Fibroblast of peridontal ligament (primary cell): ENCODE data around the gene GNB1.
"Not testable (repeated sequence)": the region's sequence is repeated elsewhere in the genome, so short reads cannot be mapped to it uniquely, and the experiment has no call there.

Experiments
- DNase-seq: peaks from one replicate; pipeline ENCODE4 v3.0.0-alpha.2; 2010; ENCODE audit errors: extremely low read depth

Gene GNB1

DNA sequence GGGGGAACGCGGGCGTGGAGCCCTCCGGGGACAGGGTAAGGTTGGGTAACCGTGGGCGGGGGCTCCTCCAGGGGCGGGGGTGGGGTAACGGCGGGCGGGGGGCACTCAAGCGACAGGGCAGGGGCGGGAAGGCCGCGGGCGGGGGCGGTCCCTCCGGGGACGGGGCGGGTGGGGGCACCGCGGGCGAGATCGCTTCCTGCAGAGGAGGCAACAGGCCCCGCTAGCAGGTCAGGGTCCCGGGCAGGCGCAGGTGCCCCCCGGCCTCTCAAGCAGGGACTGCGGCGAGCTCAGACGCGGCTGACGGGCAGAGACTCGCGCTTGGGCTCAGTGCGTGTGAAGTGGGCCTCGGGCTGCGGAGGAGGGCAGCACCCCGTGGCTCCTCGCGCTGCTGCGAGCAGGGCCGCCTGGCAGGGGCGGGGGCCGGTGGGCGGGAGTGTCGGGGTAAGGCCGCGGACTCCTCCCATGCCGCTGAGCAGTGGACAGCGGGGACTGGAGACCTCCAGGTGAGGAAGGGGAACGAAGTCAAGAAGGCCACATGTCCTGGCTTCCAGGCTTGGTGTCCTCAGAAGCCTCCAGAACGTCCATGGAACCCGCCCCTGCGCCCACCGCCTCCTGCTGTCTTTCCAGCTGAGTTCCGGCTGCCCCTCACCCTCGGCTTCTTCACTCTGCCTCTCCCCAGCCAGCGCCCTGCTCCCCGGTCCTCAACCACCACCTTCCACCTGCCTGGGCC, 627 bp upstream of the GNB1 start:
- peak; percentile 38 for DNase-seq

DNA sequence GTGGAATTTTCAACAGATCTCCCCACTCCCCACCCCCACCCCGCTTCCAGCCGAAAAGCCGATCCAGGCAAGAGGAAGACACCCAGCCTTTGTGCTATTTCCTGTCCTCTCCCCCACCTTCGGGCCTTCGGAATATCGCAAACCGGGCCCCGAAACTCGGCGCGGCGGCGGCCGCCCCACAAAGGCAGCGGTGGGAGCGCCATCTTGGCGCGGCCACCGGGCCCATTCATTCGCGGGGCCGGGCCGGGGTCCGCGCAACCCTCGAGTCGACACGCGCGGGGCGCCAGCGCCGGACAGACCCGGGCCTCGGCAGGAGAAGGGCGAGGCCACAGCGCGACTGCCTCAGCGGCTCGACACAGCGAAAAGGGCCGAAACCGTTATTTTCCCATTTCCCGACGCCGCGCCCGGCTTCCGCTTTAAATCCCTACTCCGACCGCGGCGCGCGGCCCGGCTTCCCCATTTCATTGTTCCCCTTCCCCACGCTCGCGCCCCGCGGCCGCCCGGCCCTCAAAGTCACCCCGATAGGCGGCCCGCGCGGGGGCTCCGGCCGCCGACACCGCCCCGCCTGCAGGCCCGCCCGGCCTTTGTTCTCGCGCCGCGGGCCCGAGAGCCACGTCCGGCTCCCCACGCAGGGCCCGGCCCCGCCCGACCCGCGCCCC, 911 bp downstream of the GNB1 start:
- DNase-seq, result peak; percentile 29

DNA sequence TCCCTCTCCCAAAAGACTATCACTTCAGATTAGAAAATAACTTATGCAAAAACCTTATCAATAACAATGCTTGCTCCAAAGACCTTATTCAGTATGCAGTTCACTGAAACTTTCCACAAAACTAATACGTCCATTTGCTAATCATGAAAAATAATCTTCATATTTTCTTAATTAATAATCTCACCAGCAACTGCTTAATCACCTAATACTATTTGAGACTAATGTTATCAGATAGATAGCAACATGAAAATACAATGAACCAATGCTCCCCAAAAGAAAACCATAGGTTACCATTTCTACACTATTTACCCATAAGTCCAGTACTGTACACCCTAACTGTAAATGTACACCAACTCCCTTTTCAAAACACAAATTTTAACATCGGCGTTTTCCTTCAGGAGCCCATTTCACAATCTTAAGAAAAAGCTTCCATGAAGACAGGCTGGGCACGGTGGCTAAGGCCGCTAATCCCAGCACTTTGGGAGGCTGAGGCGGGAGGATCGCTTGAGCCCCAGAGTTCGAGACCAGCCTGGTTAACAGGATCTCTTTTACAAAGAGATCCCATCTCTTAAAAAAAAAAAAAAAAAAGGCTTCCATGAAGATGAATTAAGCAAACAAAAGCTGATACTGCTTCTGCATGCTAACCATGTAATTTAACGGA, 1.7 kb downstream of the GNB1 start:
- peak; percentile 43 for DNase-seq

DNA sequence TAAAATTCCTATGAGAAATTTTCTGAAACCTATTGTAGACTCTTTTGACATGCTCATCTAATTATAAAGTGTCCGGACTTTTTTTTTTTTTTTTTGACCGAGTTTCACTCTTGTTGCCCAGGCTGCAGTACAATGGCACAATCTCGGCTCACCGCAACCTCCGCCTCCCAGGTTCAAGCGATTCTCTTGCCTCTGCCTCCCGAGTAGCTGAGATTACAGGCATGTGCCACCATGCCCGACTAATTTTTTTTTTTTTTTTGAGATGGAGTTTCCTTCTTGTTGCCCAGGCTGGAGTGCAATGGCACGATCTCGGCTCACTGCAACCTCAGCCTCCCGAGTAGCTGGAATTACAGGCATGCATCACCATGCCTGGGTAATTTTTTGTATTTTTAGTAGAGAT, 7.0 kb downstream of the GNB1 start:
- DNase-seq, result not testable (repeated sequence)

DNA sequence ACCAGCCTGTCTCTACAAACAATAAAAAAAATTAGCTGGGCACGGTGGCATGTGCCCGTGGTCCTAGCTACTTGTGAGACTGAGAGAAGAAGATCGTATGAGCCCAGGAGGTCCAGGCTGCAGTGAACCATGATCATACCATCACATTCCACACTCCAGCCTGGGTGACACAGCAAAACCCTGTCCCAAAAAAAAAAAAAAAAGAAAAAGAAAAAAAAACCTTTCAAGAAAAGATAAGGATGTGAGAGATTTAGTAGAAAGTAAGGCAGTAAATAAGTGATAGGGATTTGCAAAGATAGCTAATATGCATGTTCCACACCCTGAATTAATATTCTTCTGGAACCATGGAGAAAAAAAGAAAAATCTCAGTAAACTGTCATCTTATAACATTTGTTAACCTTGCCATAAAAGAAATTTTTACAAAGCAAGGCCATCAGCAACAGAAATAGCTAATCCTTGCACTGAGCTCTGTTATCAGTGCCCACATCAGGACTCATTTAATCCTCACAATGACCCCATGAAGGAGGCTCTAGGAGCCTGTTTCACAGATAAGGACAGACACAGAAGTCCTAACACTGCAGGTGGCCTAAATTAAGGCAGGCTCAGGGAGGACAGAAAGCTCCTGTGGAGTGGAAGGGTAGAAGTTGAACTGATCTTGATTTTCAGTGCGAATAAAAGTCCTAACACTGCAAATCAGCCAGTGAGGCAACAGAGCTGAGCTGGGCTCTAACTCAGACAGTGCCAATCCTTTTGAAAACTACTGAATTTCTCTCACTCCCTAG, 7.6 kb downstream of the GNB1 start:
- DNase-seq, result no peak

DNA sequence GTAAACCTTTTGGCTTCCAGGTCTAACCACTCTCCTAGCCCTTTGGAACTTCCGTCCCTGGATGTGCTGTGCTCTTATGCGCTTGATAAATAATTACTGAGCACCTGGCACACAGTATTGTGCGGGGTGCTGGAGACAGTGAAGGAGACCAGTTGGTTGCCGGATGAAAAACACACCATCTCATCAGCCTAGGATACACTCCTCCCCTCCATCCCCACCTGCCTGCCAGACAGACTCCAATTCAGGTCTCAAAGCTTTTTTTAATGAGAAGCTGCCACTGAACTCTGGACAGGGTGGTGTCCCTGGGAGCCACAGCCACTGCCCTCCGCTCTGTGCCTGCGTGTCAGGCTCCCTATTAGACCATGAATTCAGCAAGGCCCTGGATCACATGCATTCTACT, 9.2 kb downstream of the GNB1 start:
- DNase-seq, result no peak

DNA sequence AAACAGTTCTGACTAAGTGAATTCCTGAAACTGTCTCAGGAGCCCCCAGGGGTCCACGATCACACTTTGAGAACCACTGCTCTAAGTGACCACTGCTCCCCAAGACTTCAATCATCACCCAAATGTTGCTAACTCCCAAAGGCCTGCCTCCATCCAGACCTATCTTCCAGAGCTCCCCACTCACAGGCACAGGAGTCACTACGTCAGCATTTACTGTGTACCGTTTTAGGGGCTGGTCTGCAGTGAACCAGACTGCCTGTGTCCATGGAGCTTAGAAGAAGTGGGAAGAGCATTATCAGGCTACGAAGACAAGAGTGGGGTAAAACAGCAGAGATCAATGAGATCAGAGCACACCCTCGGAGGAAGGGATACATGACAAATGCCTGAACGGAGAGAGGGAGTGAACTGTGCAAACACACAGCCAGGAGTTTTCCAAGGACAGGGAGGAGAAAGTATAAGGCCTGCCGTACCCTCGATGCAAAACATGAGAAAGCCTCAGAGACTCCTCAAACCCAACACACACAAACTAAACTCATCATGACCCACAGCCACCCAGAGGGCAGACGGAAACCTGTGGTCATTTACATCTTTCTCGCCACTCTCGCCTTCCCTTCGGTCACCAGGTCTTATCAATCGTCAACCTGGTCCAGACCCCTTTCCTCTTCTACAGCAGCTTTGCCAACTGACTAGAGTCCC, 10.1 kb downstream of the GNB1 start:
- DNase-seq, result no peak

DNA sequence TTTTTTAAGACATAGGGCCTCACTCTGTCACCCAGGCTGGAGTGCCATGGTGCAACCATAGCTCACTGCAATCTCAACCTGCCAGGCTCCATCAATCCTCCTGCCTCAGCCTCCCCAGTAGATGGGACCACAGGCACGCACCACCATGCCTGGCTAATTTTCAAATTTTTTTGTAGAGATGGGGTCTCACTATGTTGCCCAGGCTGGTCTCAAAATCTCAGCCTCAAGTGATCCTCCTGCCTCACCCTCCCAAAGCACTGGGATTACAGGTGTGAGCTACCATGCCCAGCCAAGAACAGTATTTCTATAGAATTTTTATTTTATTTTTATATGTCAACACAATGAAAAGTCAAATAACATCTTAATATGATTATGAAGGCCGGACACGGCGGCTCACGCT, 10.9 kb downstream of the GNB1 start:
- DNase-seq, result no peak

DNA sequence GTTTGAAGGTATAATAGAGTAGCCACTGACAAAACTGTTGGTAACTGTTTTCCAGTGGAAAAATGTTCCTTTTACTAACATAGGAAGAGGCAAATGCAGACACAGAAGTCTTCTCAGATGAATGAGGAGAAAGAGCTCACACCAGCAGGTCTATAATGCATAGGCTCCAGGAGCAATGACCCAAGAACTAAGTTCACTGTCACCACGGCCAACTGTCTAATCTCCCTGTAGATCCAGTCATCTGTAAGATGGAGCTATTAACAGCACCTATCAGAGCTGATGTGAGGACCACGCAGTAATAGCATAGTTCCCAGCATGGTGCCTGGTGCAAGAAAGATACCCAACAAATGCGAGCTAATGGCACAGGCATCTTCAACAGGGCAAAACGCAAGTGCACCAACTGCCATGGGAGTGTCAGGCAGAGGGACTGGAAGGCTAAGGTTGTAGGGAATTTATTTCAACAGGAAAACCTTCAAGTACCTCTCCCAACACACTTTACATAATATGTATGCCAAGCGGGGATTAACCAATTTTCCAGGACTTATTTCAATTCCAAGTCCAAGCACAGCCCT, 12.9 kb downstream of the GNB1 start:
- DNase-seq, result no peak

DNA sequence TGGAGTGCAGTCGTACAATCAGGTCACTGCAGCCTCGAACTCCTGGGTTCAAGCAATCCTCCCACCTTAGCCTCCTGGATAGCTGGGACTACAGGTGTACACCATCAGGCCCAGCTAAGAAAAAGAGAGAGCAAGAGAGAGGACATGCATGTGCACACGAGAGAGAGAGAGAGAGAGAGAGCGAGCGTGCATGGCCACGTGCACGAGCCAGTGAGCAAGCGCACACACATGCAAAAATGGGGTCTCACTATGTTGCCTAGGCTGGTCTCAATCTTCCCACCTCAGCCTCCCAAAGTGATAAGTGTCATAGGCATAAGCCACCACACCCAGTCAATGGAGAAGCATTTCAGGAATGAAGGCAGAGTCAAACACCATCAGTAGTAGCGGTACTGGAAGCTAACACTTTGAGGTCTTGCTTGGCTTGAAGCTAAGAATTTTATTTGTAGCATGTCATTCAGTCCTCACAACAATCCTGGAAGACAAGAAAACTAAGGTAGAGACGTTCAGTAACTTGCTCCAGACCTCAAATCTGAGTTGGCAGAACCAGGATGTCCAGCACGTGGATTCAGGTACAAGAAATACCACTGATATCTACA, 14.5 kb downstream of the GNB1 start:
- no peak for DNase-seq

DNA sequence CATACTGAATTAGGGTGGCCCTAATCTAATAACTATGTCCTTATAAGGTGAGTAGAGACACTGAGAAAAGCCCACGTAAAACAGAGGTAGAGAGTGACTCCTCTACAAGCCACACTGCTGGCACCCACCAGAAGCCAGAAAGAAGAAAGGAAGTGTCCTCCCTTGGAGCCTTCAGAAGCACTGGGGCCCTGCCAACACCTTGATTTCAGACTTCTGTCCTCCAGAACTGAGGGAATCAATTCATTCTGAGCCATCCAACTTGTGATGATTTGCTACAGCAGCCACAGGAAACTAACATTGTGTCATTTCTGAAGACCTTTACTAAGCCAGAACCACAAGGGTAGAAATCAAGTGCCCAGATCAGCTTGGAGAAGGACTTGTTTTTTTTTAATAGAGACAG, 15.0 kb downstream of the GNB1 start:
- no peak for DNase-seq

DNA sequence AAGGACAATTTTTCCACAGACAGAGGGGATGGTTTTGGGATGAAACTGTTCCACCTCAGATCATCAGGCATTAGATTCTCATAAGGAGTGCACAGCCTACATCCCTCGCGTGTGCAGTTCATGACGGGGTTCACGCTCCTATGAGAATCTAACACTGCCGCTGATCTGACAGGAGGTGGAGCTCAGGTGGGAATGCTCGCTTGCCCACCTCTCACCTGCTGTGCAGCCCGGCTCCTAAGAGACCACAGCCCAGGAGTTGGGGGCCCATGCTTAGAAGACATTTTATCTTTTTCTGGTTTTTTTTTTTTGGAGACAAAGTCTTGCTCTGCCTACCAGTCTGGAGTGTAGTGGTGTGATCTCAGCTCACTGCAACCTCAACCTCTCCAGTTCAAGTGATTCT, 16.0 kb downstream of the GNB1 start:
- no peak for DNase-seq

DNA sequence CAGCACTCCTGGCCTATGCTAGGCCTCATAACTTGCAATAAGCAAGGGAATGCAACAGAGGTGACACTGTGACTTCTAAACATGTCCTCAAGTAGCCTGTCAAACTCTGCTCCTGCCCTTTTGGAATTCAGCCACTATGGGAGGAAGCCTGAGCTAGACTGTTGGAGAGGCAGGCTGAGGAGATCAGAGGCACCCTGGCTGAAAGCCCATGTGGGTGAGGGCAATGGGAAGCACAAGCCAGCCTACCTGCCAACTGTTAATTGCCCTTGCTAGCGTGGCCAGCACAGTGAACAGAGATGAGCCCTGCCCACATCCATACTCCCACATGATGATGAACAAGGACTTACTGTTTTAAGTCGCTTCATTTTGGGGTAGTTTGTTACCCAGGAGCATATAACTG, 17.7 kb downstream of the GNB1 start:
- DNase-seq, result no peak

DNA sequence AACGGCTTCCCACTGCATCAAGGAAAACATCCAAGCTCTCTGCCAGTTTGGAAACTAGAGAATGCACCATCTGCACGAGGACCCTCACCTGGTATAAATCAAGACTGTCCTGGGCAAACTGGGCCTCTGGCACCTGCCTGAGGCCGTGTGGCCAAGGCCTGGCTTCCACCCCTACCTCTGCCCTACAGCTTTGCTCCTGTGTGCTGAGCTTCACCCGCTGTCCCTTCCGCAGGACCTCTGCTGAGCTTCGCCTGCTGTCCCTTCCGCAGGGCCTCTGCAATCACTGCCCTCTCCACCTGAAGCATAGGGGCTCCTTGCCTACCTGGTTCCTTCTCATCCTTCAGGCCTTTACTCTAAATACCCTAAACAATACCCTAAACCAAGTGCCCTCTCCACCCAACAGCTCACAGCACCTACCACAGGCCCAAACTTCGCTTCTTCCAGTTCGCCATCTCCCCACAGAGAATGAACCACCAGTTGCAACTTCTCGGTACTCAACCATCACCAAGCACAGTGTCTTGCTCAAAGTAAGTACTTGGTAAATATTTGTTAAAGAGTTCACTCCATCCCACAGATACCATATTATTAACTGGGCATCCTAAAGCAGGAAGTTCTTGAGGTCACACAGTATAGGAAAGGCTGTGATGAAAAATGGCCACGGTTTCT, 18.4 kb downstream of the GNB1 start:
- no peak for DNase-seq

DNA sequence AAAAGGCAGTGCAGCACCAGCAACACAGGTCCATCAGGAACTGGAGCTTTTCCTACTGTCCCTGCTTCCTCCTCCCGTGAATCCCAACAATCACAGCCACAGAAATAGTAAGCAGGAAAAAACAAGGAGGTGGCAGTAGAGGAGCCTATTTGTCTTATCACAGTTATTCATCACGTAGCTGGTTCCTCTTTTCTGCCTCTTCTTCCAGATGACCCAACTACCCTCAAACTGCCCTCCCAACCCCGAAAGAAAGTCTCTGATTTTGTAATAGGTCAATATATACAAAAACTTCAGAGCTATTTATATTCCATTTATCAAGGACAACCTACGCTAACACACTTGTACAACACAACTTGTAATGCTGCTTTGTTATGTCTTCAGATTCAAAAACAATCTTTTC, 21.4 kb downstream of the GNB1 start:
- DNase-seq, result no peak

DNA sequence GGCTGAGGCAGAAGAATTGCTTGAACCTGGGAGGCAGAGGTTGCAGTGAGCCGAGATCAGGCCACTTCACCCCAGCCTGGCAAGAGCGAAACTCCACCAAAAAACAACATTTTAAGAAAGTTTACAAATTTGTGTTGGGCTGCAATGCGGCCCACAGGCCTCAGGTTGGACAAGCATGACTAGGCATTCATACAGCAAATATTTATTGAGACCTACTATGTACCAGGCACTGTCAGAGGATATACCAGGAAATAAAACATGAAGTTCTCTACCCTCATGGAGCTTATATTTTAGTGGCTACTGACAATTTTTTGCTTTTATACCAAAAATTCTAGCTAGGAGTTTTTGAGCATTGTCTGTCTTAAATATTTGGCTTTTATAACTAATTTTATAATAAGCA, 23.7 kb downstream of the GNB1 start:
- no peak for DNase-seq

DNA sequence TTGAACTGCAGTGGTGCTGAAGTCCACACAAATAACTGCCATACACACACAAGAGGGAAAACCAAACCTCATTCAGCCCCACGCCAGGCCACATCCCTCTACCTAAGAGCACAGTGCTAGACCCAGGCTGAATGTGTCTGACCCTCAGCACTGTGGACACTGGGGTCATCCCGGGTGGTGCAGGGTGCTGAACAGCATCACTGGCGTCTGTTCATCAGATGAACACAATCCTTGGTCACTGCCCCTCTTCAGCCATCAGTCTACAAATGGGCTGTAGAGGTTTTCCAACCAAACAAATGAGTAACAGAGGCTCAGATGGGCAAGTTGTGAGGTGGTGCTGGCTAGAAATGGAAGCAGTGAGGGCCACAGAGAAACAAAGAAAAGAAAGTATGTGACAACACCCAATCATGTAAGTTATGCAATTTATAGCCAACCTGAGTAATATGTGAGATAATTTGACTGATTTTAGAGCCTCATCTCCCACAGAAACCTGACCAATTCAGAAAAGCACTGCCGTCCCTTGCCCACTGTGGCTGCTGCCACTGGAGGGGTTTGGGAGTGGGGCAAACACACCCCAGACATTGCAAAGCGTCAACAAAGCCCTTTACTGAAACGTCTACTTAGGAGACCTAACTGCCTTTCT, 27.9 kb downstream of the GNB1 start:
- DNase-seq, result no peak

DNA sequence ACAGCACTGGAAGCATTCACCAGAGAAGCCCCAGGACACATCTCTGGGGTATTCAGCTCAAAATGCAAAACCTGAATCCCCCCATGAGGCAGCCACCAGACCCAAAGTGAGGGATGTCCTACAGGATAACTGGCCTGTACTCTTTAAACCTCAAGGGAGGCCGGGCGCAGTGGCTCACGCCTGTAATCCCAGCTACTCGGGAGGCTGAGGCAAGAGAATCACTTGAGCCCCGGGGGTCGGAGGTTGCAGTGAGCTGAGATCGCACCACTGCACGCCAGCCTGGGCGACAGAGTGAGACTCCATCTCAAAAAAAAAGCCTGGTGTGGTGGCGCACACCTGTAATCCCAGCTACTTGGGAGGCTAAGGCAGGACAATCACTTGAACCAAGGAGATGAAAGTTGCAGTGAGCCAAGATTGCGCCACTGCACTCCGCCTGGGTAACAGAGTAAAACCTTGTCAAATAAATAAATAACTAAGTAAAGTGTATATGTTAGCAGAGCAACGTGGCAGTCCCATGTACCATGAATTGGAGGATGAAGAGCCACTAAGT, 29.1 kb downstream of the GNB1 start:
- not testable (repeated sequence) for DNase-seq

DNA sequence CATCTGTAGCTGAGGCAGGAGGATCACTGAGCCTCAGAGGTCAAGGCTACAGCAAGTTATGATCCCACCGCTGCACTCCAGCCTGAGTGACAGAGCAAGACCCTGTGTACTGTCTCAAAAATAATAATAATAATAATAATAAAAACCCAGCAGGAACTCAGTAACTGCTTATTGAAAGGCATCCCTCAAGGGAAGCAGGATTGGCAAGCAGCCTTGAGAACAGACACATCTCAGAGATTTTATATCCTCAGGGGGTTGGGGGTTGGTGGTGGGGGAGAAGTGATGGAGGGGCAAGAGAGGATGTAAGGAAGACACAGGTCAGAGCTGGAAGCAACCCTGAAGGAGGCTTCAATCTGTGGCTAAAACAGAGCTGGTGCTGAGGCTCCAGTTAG, 29.6 kb downstream of the GNB1 start:
- no peak for DNase-seq
